K562 (cell line): ENCODE data around the gene LHPP.

Experiments used
- CBFB ChIP-seq: sonication (generic); formaldehyde crosslinking; IDR thresholded peaks from 2 replicates; pipeline ENCODE4 v1.4.0; 2020; ENCODE audit warnings: mild to moderate bottlenecking, missing genetic modification reagents
- CHD2 ChIP-seq: IDR thresholded peaks from 2 replicates; pipeline ENCODE4 v1.6.1; 2011; ENCODE audit warnings: low read depth, low read length
- CREB1 ChIP-seq, 2 experiments: sonication (generic) in 1 of 2; formaldehyde crosslinking in 1 of 2; IDR thresholded peaks; 2 replicates each; pipeline versions ENCODE4 v1.6.1 to v1.8.0; 2012 to 2022; ENCODE audit warnings: inconsistent platforms in 1 of 2, mild to moderate bottlenecking in 1 of 2, missing genetic modification reagents in 1 of 2, moderate library complexity in 1 of 2
- EP300 ChIP-seq: IDR thresholded peaks from 2 replicates; pipeline ENCODE4 v1.6.1; 2012; ENCODE audit warnings: low read length, improper control_type of control experiment
- MAFG ChIP-seq: fragments of 450-650 bp; conservative IDR thresholded peaks from 2 replicates; pipeline ENCODE4 v1.6.1; 2016; ENCODE audit warnings: missing genetic modification characterization, missing compliant biosample characterization
- NFE2L1 ChIP-seq: fragments of 450-650 bp; IDR thresholded peaks from 2 replicates; pipeline ENCODE4 v1.6.1; 2016; ENCODE audit warnings: missing genetic modification characterization, low read depth, mild to moderate bottlenecking, missing compliant biosample characterization, moderate library complexity, borderline replicate concordance
- PML ChIP-seq: IDR thresholded peaks from 2 replicates; pipeline ENCODE4 v1.6.1; 2012; ENCODE audit warnings: low read length, inconsistent platforms
- PRPF4 ChIP-seq: fragments of 200-400 bp; formaldehyde crosslinking; IDR thresholded peaks from one replicate; pipeline ENCODE4 v1.6.1; 2017; ENCODE audit warnings: low read length, low read depth, mild to moderate bottlenecking; ENCODE audit not compliant: insufficient read depth, poor library complexity, severe bottlenecking
- TAF1 ChIP-seq: IDR thresholded peaks from 2 replicates; pipeline ENCODE4 v1.6.1; 2011; ENCODE audit warnings: mild to moderate bottlenecking, low read length, moderate library complexity; ENCODE audit not compliant: insufficient read depth, control insufficient read depth, severe bottlenecking; ENCODE audit errors: extremely low read depth
- ZNF263 ChIP-seq: sonication (generic); formaldehyde crosslinking; IDR thresholded peaks from 2 replicates; pipeline ENCODE4 v1.8.0; 2022; ENCODE audit warnings: mild to moderate bottlenecking, missing genetic modification reagents, borderline replicate concordance
- TF ChIP-seq, protein P1 (sequence below), 3 experiments: IDR thresholded peaks in 2 of 3; conservative IDR thresholded peaks in 1 of 3; 2 replicates each; pipeline ENCODE4 v1.5.1; 2011 to 2012; ENCODE audit warnings: low read length in 3 of 3, mild to moderate bottlenecking in 3 of 3, control low read depth in 2 of 3, improper control_type of control experiment in 1 of 3, inconsistent platforms in 1 of 3, low read depth in 1 of 3, mixed read lengths in 1 of 3, moderate library complexity in 1 of 3; ENCODE audit not compliant: insufficient read depth in 2 of 3
- TF ChIP-seq, protein P2 (sequence below): fragments of 250-450 bp; sonication (Bioruptor Pico); IDR thresholded peaks from 2 replicates; pipeline ENCODE4 v1.5.0; 2021

DNA sequence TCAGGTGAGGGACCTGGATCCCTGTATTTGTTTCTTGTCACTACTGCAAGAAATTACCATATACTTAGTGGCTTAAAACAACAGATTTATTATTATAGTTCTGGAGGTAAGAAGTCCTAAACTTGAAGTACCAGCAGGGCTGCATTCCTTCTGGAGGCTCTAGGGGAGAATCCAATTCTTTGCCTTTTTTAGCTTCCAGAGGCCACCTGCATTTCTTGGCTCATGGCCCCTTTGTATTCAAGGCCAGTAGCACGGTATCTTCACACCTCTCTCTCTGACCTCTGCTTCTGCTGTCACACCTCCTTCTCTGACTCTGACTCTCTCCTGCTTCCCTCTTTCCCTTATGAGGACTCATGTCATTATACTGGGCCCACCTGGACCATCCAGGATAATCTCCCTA, 2.2 kb upstream of the LHPP start:
- TF ChIP-seq, protein P1, sequence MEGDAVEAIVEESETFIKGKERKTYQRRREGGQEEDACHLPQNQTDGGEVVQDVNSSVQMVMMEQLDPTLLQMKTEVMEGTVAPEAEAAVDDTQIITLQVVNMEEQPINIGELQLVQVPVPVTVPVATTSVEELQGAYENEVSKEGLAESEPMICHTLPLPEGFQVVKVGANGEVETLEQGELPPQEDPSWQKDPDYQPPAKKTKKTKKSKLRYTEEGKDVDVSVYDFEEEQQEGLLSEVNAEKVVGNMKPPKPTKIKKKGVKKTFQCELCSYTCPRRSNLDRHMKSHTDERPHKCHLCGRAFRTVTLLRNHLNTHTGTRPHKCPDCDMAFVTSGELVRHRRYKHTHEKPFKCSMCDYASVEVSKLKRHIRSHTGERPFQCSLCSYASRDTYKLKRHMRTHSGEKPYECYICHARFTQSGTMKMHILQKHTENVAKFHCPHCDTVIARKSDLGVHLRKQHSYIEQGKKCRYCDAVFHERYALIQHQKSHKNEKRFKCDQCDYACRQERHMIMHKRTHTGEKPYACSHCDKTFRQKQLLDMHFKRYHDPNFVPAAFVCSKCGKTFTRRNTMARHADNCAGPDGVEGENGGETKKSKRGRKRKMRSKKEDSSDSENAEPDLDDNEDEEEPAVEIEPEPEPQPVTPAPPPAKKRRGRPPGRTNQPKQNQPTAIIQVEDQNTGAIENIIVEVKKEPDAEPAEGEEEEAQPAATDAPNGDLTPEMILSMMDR (IDR thresholded peaks at IDR 0.05 in 2 of 3, conservative IDR thresholded peaks at IDR 0.05 in 1 of 3; ENCODE audit: insufficient read depth in 2 of 3, low read depth in 1 of 3, low read length in 3 of 3), result no peak
- no peak for TF ChIP-seq PRPF4
- no peak for TF ChIP-seq EP300
- TF ChIP-seq, protein P2, sequence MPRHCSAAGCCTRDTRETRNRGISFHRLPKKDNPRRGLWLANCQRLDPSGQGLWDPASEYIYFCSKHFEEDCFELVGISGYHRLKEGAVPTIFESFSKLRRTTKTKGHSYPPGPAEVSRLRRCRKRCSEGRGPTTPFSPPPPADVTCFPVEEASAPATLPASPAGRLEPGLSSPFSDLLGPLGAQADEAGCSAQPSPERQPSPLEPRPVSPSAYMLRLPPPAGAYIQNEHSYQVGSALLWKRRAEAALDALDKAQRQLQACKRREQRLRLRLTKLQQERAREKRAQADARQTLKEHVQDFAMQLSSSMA (CRISPR knock-in tag), result no peak
- TF ChIP-seq NFE2L1 (tag), result no peak
- no peak for TF ChIP-seq MAFG (tag)
- no peak for TF ChIP-seq TAF1
- TF ChIP-seq CREB1 (IDR thresholded peaks at IDR 0.05), result no peak
- no peak for TF ChIP-seq CREB1 (CRISPR knock-in tag; IDR thresholded peaks at IDR 0.05)
- TF ChIP-seq CBFB (CRISPR knock-in tag), result no peak
- no peak for TF ChIP-seq ZNF263 (CRISPR knock-in tag)
- TF ChIP-seq PML, result no peak
- TF ChIP-seq CHD2, result no peak
